ENCODE measurements around the gene SYT14.
"Not testable (repeated sequence)": the region's sequence is repeated elsewhere in the genome, so short reads cannot be mapped to it uniquely, and the experiment has no call there.

The SYT14 gene

GRCh38 chr1:210123924-210124589 is 186.0 kb downstream of the SYT14 start:
- no peak for DNase-seq

GRCh38 chr1:210124736-210125135 is 186.7 kb downstream of the SYT14 start:
- DNase-seq: no peak

- DNase-seq: no peak
Measured at GRCh38 chr1:210125143-210125542, 187.1 kb downstream of the SYT14 start.

- no peak for DNase-seq
Measured at GRCh38 chr1:210129092-210129491, 191.1 kb downstream of the SYT14 start.

GRCh38 chr1:210129759-210130158 is 191.7 kb downstream of the SYT14 start:
- DNase-seq: no peak

GRCh38 chr1:210132582-210132981 is 194.6 kb downstream of the SYT14 start:
- DNase-seq: peak; percentile 3 to 11

GRCh38 chr1:210143465-210144062 is 205.5 kb downstream of the SYT14 start:
- peak; percentile 37 to 44 for DNase-seq

GRCh38 chr1:210144736-210145135 is 206.7 kb downstream of the SYT14 start:
- DNase-seq: no peak

GRCh38 chr1:210151052-210151672 is 213.1 kb downstream of the SYT14 start:
- no peak for DNase-seq

GRCh38 chr1:210159211-210159610 is 221.2 kb downstream of the SYT14 start:
- DNase-seq: no peak

GRCh38 chr1:210170220-210170619 is 232.2 kb downstream of the SYT14 start:
- no peak for DNase-seq

GRCh38 chr1:210174133-210174532 is 236.1 kb downstream of the SYT14 start:
- no peak for DNase-seq

- DNase-seq: no peak
Measured at GRCh38 chr1:210185063-210185462, 247.0 kb downstream of the SYT14 start.

- not testable (repeated sequence) for DNase-seq
Measured at GRCh38 chr1:210187849-210188606, 250.0 kb downstream of the SYT14 start.

- DNase-seq: no peak
Measured at GRCh38 chr1:210189426-210189825, 251.4 kb downstream of the SYT14 start.

GRCh38 chr1:210195635-210196160 is 257.7 kb downstream of the SYT14 start:
- DNase-seq: no peak

GRCh38 chr1:210196266-210196665 is 258.2 kb downstream of the SYT14 start:
- not testable (repeated sequence) for DNase-seq

GRCh38 chr1:210198840-210199239 is 260.8 kb downstream of the SYT14 start:
- no peak for DNase-seq

GRCh38 chr1:210200124-210200736 is 262.2 kb downstream of the SYT14 start:
- no peak for DNase-seq

- DNase-seq: no peak
Measured at GRCh38 chr1:210201681-210202080, 263.7 kb downstream of the SYT14 start.

GRCh38 chr1:210207597-210208450 is 269.8 kb downstream of the SYT14 start:
- no peak for DNase-seq

- DNase-seq: no peak
Measured at GRCh38 chr1:210213335-210213734, 275.3 kb downstream of the SYT14 start.
